ENCODE results near the gene RFC5. TPM values are rescaled to one million over a fixed set of nuclear protein-coding genes. Genes with fewer than 3 reads are reported as not detected.

Gene RFC5
- total and polyA plus RNA-seq, 2 of the 4 experiments (the other 2 are of a cell fraction): 14.7 to 20.1 TPM

DNA sequence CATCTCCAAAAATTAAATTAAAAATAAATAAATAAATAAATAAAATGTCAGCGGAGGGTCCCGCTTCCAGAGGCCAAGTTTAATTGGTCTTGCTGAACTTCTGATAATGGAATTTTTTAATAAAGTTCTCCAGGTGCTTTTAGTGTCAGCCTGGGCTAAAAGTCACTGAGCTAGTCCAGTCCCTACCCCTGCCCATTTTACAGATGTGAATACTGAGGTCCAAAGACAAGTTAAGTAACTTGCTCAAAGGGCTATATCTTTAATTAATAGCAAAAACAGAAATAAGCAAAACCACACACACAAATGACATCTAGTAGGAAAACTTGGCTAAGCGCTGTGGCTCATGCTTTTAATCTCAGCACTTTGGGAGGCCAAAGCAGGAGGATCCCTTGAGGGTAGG lies 5.6 kb upstream of the RFC5 start:
- Histone ChIP-seq H2AK9ac (replicated peaks; ENCODE audit: low read depth, low read length, poor library complexity) (no peak overlapping the region), H3K9me3 (ENCODE audit: control insufficient read depth, insufficient read depth, low read length) (no peaks in the 10 kb centered on the region), H3K79me1 (ENCODE audit: low read depth in 1 of 2, low read length in 2 of 2) (no peaks in the 10 kb centered on the region), H3K9me1 (ENCODE audit: insufficient read depth, low read length) (no peaks in the 10 kb centered on the region), H3K27me3 (ENCODE audit: control insufficient read depth, insufficient read depth, low read length) (no peaks in the 10 kb centered on the region), H4K5ac (ENCODE audit: low read depth, low read length) (no peak overlapping the region), H3K9ac (ENCODE audit: low read depth, low read length) (no peak overlapping the region), H3K4me1 (ENCODE audit: control insufficient read depth, insufficient read depth, low read length) (no peaks in the 10 kb centered on the region), H2BK15ac (ENCODE audit: low read depth, low read length) (no peak overlapping the region), H3K27ac (ENCODE audit: insufficient read depth, low read length) (no peak overlapping the region), H3K56ac (ENCODE audit: extremely low read depth, insufficient read depth, low read length) (no peak overlapping the region), H3K36me3 (ENCODE audit: control insufficient read depth, insufficient read depth, low read length) (no peaks in the 10 kb centered on the region), H2BK20ac (ENCODE audit: low read depth, low read length) (no peak overlapping the region), H4K8ac (ENCODE audit: low read depth in 2 of 2, low read length in 2 of 2) (no peak overlapping the region), H4K20me1 (ENCODE audit: insufficient read depth, low read length) (no peaks in the 10 kb centered on the region), H3K4me3 (ENCODE audit: insufficient read depth, low read depth, low read length) (no peak overlapping the region), H2AK5ac (ENCODE audit: low read depth, low read length) (no peak overlapping the region), H4K91ac (ENCODE audit: insufficient read depth, low read depth, low read length) (no peak overlapping the region), H3K18ac (ENCODE audit: low read depth, low read length) (no peak overlapping the region), H2BK5ac (ENCODE audit: low read depth, low read length, poor library complexity, severe bottlenecking) (no peak overlapping the region), H3K23ac (ENCODE audit: low read depth, low read length) (no peak overlapping the region), H3K4ac (ENCODE audit: low read depth, low read length) (no peak overlapping the region), H2AFZ (replicated peaks; ENCODE audit: low read length, poor library complexity) (no peak overlapping the region), H3K4me2 (ENCODE audit: low read depth, low read length) (no peak overlapping the region), H3K14ac (replicated peaks; ENCODE audit: low read depth, low read length) (no peak overlapping the region), H2BK120ac (ENCODE audit: low read depth, low read length) (no peak overlapping the region)
- POLR2A ChIA-PET (ENCODE audit: unreplicated experiment): no interaction called here
- intact Hi-C loops (cut with micrococcal nuclease): no loop called here
- WGBS, 2 experiments (ENCODE audit: extremely low coverage in 2 of 2, insufficient read length in 1 of 2): no CpG with 5 or more reads among the region's 3 CpGs
- CTCF ChIA-PET: no interaction called here
- no TSS peak for BruUV-seq (replicated peaks)
- dilution Hi-C loops (cut with HindIII; ENCODE audit: low sequenced_read_pairs, unreplicated experiment): no loop called here
- no peak for TF ChIP-seq RFX5 (IDR thresholded peaks at IDR 0.05; ENCODE audit: low read depth, low read length)
- TF ChIP-seq CHD1 (IDR thresholded peaks at IDR 0.05; ENCODE audit: low read depth, low read length): no peak
- TF ChIP-seq CEBPB (IDR thresholded peaks at IDR 0.05; ENCODE audit: low read depth, low read length): no peak
- TF ChIP-seq, protein P1, sequence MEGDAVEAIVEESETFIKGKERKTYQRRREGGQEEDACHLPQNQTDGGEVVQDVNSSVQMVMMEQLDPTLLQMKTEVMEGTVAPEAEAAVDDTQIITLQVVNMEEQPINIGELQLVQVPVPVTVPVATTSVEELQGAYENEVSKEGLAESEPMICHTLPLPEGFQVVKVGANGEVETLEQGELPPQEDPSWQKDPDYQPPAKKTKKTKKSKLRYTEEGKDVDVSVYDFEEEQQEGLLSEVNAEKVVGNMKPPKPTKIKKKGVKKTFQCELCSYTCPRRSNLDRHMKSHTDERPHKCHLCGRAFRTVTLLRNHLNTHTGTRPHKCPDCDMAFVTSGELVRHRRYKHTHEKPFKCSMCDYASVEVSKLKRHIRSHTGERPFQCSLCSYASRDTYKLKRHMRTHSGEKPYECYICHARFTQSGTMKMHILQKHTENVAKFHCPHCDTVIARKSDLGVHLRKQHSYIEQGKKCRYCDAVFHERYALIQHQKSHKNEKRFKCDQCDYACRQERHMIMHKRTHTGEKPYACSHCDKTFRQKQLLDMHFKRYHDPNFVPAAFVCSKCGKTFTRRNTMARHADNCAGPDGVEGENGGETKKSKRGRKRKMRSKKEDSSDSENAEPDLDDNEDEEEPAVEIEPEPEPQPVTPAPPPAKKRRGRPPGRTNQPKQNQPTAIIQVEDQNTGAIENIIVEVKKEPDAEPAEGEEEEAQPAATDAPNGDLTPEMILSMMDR (conservative IDR thresholded peaks at IDR 0.05; ENCODE audit: low read depth, low read length): no peak
- TF ChIP-seq, protein P2, sequence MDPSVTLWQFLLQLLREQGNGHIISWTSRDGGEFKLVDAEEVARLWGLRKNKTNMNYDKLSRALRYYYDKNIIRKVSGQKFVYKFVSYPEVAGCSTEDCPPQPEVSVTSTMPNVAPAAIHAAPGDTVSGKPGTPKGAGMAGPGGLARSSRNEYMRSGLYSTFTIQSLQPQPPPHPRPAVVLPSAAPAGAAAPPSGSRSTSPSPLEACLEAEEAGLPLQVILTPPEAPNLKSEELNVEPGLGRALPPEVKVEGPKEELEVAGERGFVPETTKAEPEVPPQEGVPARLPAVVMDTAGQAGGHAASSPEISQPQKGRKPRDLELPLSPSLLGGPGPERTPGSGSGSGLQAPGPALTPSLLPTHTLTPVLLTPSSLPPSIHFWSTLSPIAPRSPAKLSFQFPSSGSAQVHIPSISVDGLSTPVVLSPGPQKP (IDR thresholded peaks at IDR 0.05; ENCODE audit: borderline replicate concordance, low read depth, low read length): no peak
- no peak for TF ChIP-seq RCOR1 (IDR thresholded peaks at IDR 0.05; ENCODE audit: insufficient replicate concordance, low read length)
- no peak for TF ChIP-seq FOS (IDR thresholded peaks at IDR 0.05; ENCODE audit: low read depth, low read length)
- TF ChIP-seq MAZ (IDR thresholded peaks at IDR 0.05; ENCODE audit: borderline replicate concordance, low read depth, low read length): no peak
- TF ChIP-seq BHLHE40 (IDR thresholded peaks at IDR 0.05; ENCODE audit: low read depth, low read length): no peak
- no peak for TF ChIP-seq SMC3 (IDR thresholded peaks at IDR 0.05; ENCODE audit: low read depth, low read length)
- no peak for TF ChIP-seq MXI1 (IDR thresholded peaks at IDR 0.05; ENCODE audit: borderline replicate concordance, low read depth, low read length)
- TF ChIP-seq MAFK (IDR thresholded peaks at IDR 0.05; ENCODE audit: low read depth, low read length): no peak
- TF ChIP-seq NFE2L2 (IDR thresholded peaks at IDR 0.05; ENCODE audit: low read depth, low read length): no peak
- TF ChIP-seq, protein P3, sequence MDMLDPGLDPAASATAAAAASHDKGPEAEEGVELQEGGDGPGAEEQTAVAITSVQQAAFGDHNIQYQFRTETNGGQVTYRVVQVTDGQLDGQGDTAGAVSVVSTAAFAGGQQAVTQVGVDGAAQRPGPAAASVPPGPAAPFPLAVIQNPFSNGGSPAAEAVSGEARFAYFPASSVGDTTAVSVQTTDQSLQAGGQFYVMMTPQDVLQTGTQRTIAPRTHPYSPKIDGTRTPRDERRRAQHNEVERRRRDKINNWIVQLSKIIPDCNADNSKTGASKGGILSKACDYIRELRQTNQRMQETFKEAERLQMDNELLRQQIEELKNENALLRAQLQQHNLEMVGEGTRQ (IDR thresholded peaks at IDR 0.05; ENCODE audit: low read depth, low read length): no peak
- TF ChIP-seq RAD21 (IDR thresholded peaks at IDR 0.05; ENCODE audit: low read length): no peak
- no peak for TF ChIP-seq POLR2A (IDR thresholded peaks at IDR 0.05; ENCODE audit: low read depth, low read length)
- ATAC-seq (ENCODE audit: low read depth): no peak
- DNase-seq: no peak
- in situ Hi-C loops (cut with MboI; ENCODE audit: low sequenced_read_pairs): loop anchor here (10.0 kb wide), 1 partner anchor 136 kb away; no protein-coding TSS in a partner anchor
